Heart left ventricle (tissue), 13 donors: ENCODE measurements around the gene DOCK3.
A peak's percentile ranks its signal among the peaks of the same experiment; 100 is the strongest.

Experiments used
- CTCF ChIP-seq, 12 donors: fragments of 200-600 bp; sonication (generic) in 4 of 12; IDR thresholded peaks; one replicate each; pipeline versions ENCODE4 v1.5.0 to v1.8.0; 2018 to 2022; ENCODE audit warnings: antibody characterized with exemption in 12 of 12, mild to moderate bottlenecking in 5 of 12
- POLR2A ChIP-seq, 2 donors: fragments of 450-650 bp; IDR thresholded peaks; one replicate each; pipeline ENCODE4 v1.6.1; 2017; ENCODE audit warnings: antibody characterized with exemption in 2 of 2, mild to moderate bottlenecking in 2 of 2, moderate library complexity in 2 of 2
- donor health status: ischemic (EF 13 %, LVEDD 7.1; RV severe dilation, severe dysfunction).
- donor health status: DM: no; HTN: yes; CAD: no.
- donor health status: DM: no; HTN: no; CAD: no.
- donor health status: ischemic (EF 25% LVEDD 6.9; RV normal size, moderate dysfunction).
- donor health status: ischemic (EF 25% LVEDD 5.7; RV mildly dilated, moderate dysfunction).
- donor health status: ischemic (EF 35%, LVEDD 5.7; RV mildly dilated, moderate dysfunction).
- donor health status: nonischemic (EF 11% LVEDD 7.7; RV severe dilation, severe dysfunction).
- donor health status: DM: yes; HTN: yes; CAD: no.
- donor health status: PGD.
- donor health status: ischemic (EF 29% LVEDD 5.4; RV normal size, mild dysfunction).
- donor health status: nonischemic (EF 23%, LVEDD 6.1; RV moderate dilation, normal function).

DNA sequence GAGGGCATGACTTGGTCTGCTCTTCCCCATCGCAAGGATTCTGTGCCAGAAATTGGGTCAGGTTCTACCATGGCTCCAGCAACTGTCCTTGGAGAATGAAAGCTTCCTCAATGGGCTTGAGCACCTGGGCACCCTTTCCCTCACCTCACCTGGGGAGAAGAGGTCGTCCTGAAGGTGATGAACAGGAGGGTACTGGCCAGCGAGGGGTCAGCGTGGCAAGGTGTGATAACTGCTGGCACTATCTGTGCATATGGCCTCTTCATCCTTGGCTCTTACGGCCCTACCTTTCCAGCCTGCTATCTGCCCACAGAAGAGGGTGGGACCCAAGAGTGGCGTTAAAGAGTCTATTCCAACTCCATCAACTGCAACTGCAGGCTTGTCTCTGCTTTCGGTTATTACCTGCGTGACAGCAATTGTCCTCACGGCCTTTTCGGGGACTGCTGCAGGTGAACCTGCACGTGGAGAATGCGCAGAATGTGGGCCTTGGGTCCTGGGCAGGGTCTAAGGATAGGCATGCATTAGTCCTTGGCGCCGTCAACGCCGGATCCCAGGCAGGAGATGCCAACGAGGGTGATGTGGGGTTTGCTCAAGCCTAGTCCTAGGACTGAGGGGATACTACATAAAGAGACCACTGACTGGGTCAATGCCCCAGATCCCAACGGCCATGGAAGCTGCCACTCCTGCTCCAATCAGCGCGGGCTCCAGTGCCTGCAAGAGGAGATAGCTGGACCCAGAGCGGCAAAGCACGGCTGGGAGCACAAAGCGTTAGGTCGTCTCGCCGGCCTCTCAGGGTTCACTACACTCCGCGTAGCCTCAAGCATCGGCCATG lies 715.7 kb downstream of the DOCK3 start:
- TF ChIP-seq CTCF (IDR thresholded peaks at IDR 0.05): peak in 3 of 12 donors; percentile 84 to 96 (median 94)
- TF ChIP-seq POLR2A (IDR thresholded peaks at IDR 0.05): no peak
